HepG2 (cell line): ENCODE measurements around the gene C19orf47. TPM values are rescaled to one million over a fixed set of nuclear protein-coding genes. Genes with fewer than 3 reads are reported as not detected.

Experiments
- ATAD3A ChIP-seq: sonication (generic); formaldehyde crosslinking; IDR thresholded peaks from 2 replicates; pipeline ENCODE4 v1.4.0; 2020; ENCODE audit warnings: missing genetic modification reagents
- ESRRA ChIP-seq: sonication (generic); formaldehyde crosslinking; IDR thresholded peaks from 2 replicates; pipeline ENCODE4 v1.5.1; 2020; ENCODE audit warnings: mild to moderate bottlenecking, low read depth, missing genetic modification reagents
- HDAC2 ChIP-seq: sonication (generic); formaldehyde crosslinking; IDR thresholded peaks from 2 replicates; pipeline ENCODE4 v1.4.0; 2020; ENCODE audit warnings: missing genetic modification reagents
- HIC2 ChIP-seq: sonication (generic); formaldehyde crosslinking; IDR thresholded peaks from 2 replicates; pipeline ENCODE4 v1.9.0; 2022; ENCODE audit warnings: low read depth, missing genetic modification reagents
- MAF1 ChIP-seq: sonication (generic); formaldehyde crosslinking; IDR thresholded peaks from 2 replicates; pipeline ENCODE4 v1.5.0; 2020; ENCODE audit warnings: missing genetic modification reagents, borderline replicate concordance
- MAX ChIP-seq: IDR thresholded peaks from 2 replicates; pipeline ENCODE4 v1.6.1; 2012; ENCODE audit warnings: inconsistent platforms
- NFRKB ChIP-seq: fragments of 450-650 bp; IDR thresholded peaks from 2 replicates; pipeline ENCODE4 v1.6.1; 2017
- NPAS2 ChIP-seq: sonication (generic); formaldehyde crosslinking; IDR thresholded peaks from 2 replicates; pipeline ENCODE4 v1.8.0; 2022; ENCODE audit warnings: mild to moderate bottlenecking, missing genetic modification reagents, borderline replicate concordance
- TBP ChIP-seq: sonication (generic); formaldehyde crosslinking; IDR thresholded peaks from 2 replicates; pipeline ENCODE4 v1.5.0; 2020; ENCODE audit warnings: missing genetic modification reagents
- TFDP2 ChIP-seq: sonication (generic); formaldehyde crosslinking; IDR thresholded peaks from 2 replicates; pipeline ENCODE4 v1.4.0; 2020; ENCODE audit warnings: missing genetic modification reagents
- ZNF18 ChIP-seq: sonication (generic); formaldehyde crosslinking; IDR thresholded peaks from 2 replicates; pipeline ENCODE4 v1.8.0; 2022; ENCODE audit warnings: mild to moderate bottlenecking, missing genetic modification reagents; ENCODE audit not compliant: insufficient replicate concordance
- ZNF235 ChIP-seq: sonication (generic); formaldehyde crosslinking; IDR thresholded peaks from 2 replicates; pipeline ENCODE4 v1.8.1; 2023; ENCODE audit warnings: mild to moderate bottlenecking, missing genetic modification reagents, borderline replicate concordance
- ZNF329 ChIP-seq: sonication (generic); formaldehyde crosslinking; IDR thresholded peaks from 2 replicates; pipeline ENCODE4 v1.9.0; 2021; ENCODE audit warnings: low read depth, mild to moderate bottlenecking, missing genetic modification reagents
- ZNF34 ChIP-seq: sonication (generic); formaldehyde crosslinking; IDR thresholded peaks from 2 replicates; pipeline ENCODE4 v1.4.0; 2020; ENCODE audit warnings: mild to moderate bottlenecking, missing genetic modification reagents, borderline replicate concordance
- ZNF460 ChIP-seq: sonication (generic); formaldehyde crosslinking; IDR thresholded peaks from 2 replicates; pipeline ENCODE4 v1.5.1; 2020; ENCODE audit warnings: missing genetic modification reagents, mild to moderate bottlenecking, borderline replicate concordance
- ZNF7 ChIP-seq: IDR thresholded peaks from 2 replicates; pipeline ENCODE4 v1.6.1; 2016; ENCODE audit warnings: missing biosample characterization, missing genetic modification reagents
- polyA plus RNA-seq, 8 experiments: library from polyadenylated mRNA; depleted of rRNA in 3 of 8; stranded (reverse) in 7 of 8; unstranded in 1 of 8; fragments of >200 nt; fragmentation: Illumina TruSeq in 4 of 8; extraction: Trizol in 4 of 8; gene quantifications; 2 replicates each; pipeline versions ENCODE4 v1.2.1 to v1.2.3, GENCODE V29; 2011 to 2016; ENCODE audit warnings: low read depth in 4 of 8, missing spikeins in 1 of 8, mixed read lengths in 1 of 8; ENCODE audit not compliant: insufficient read depth in 1 of 8
- total RNA-seq, 5 experiments: library from RNA; depleted of rRNA; stranded (reverse); fragments of >200 nt; fragmentation: Illumina TruSeq; extraction: Trizol; gene quantifications; 2 replicates each; pipeline ENCODE4 v1.2.3, GENCODE V29; 2016; ENCODE audit warnings: low read depth in 1 of 5

Gene C19orf47
- total and polyA plus RNA-seq, 2 of the 13 experiments (the other 11 are each of a cell fraction or from before 2014, with no cell fraction given) = 8.1 to 10.6 TPM

- TF ChIP-seq ZNF18 (CRISPR knock-in tag) = peak; percentile 49
- no peak for TF ChIP-seq MAF1 (CRISPR knock-in tag)
- TF ChIP-seq ZNF460 = no peak
- no peak for TF ChIP-seq NPAS2 (CRISPR knock-in tag)
- no peak for TF ChIP-seq ZNF7 (CRISPR knock-in tag)
- TF ChIP-seq NFRKB = no peak
- TF ChIP-seq MAX = no peak; the same call in 1 of the 2 replicates
- peak; percentile 100 for TF ChIP-seq ESRRA
- peak; percentile 27 for TF ChIP-seq HDAC2 (CRISPR knock-in tag)
- TF ChIP-seq TFDP2 (CRISPR knock-in tag) = no peak
- TF ChIP-seq HIC2 (CRISPR knock-in tag) = no peak
- no peak for TF ChIP-seq TBP (CRISPR knock-in tag)
- TF ChIP-seq ZNF34 = no peak
- peak; percentile 86 for TF ChIP-seq ZNF329 (CRISPR knock-in tag)
- TF ChIP-seq ZNF235 (CRISPR knock-in tag) = no peak
- TF ChIP-seq ATAD3A = no peak
Measured at GRCh38 chr19:40283414-40284250, 64.6 kb downstream of the C19orf47 start (continued).
